Esophagus (tissue), 2 donors: ENCODE results near the gene MKLN1. TPM values are rescaled to one million over a fixed set of nuclear protein-coding genes. Genes with fewer than 3 reads are reported as not detected.
"Not testable (repeated sequence)": the region's sequence is repeated elsewhere in the genome, so short reads cannot be mapped to it uniquely, and the experiment has no call there.

Experiments
- H3K27ac ChIP-seq, 2 donors: one replicate each; pipeline ENCODE4 v1.5.1; 2013; ENCODE audit warnings: low read depth in 2 of 2, mild to moderate bottlenecking in 2 of 2, inconsistent platforms in 1 of 2, low read length in 1 of 2, moderate library complexity in 1 of 2
- H3K27me3 ChIP-seq, 2 donors: one replicate each; pipeline ENCODE4 v1.6.1; 2013; ENCODE audit warnings: low read length in 2 of 2, control low read depth in 1 of 2, mild to moderate bottlenecking in 1 of 2; ENCODE audit not compliant: insufficient read depth in 2 of 2, control insufficient read depth in 1 of 2
- H3K36me3 ChIP-seq, 2 donors: one replicate each; pipeline ENCODE4 v1.6.1; 2013; ENCODE audit warnings: low read length in 1 of 2; ENCODE audit not compliant: control insufficient read depth in 2 of 2, insufficient read depth in 2 of 2
- H3K4me1 ChIP-seq, 2 donors: one replicate each; pipeline ENCODE4 v1.6.1; 2013; ENCODE audit warnings: low read length in 1 of 2; ENCODE audit not compliant: control insufficient read depth in 2 of 2, insufficient read depth in 2 of 2
- H3K4me3 ChIP-seq, 2 donors: one replicate each; pipeline ENCODE4 v1.5.1; 2013; ENCODE audit warnings: low read length in 2 of 2, mild to moderate bottlenecking in 2 of 2, low read depth in 1 of 2, moderate library complexity in 1 of 2
- H3K9me3 ChIP-seq, 2 donors: one replicate each; pipeline ENCODE4 v1.6.1; 2013; ENCODE audit warnings: mild to moderate bottlenecking in 2 of 2, low read depth in 1 of 2, low read length in 1 of 2, moderate library complexity in 1 of 2; ENCODE audit not compliant: control insufficient read depth in 2 of 2, insufficient read depth in 1 of 2
- WGBS, 2 donors: extraction: QIAGEN DNeasy Blood & Tissue Kit; methylation state at CpG; one replicate each; pipeline ENCODE4 v1.1.7; 2013; 5-methylcytosine and 5-hydroxymethylcytosine counted together
- polyA plus RNA-seq, 2 donors: library from polyadenylated mRNA; stranded (reverse); fragments of 200-250 nt; gene quantifications; one replicate each; pipeline ENCODE4 v1.2.3, GENCODE V29; 2013
- donor health status: healthy with polysubstance abuse.
- donor health status: Bipolar disorder and iron deficiency.

Gene MKLN1
- polyA plus RNA-seq, 2 donors: 8.4 to 9.3 TPM

DNA sequence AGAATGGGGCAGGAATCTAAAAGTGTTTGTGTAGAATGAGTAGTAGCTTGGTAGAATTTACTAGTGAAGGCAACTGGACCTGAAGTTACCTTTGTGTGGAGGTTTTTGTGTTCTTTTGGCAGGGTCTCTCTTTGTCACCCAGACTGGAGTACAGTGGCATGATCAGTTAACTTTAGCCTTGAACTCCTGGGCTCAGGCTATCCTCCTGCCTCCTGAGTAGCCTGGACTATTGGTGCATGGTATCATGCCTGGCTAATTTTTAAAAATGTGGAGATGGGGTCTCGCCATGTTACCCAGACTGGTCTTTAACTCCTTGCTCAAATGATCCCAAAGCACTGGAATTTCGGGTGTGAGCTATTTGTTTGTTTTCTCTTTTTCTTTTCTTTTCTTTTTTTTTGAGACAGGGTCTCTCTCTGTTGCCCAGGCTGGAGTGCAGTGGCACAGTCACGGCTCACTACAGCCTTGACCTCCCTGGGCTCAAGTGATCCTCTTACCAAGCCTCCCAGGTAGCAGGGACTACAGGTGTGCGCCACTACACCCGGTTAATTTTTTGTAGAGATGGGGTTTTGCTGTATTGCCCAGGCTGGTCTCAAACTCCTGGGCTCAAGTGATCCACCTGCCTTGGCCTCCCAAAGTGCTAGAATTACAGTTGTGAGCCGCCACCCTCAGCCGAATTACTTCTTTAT, 76.7 kb downstream of the MKLN1 start:
- no peaks in the 10 kb centered on the region for H3K27me3 ChIP-seq
- H3K9me3 ChIP-seq: no peaks in the 10 kb centered on the region
- no peak overlapping the region for H3K4me3 ChIP-seq
- 97 to 98% methylated on average over 7 of the region's 7 CpGs for WGBS, 2 donors
- no peaks in the 10 kb centered on the region for H3K4me1 ChIP-seq
- H3K36me3 ChIP-seq: no peaks in the 10 kb centered on the region
- no peak overlapping the region for H3K27ac ChIP-seq

DNA sequence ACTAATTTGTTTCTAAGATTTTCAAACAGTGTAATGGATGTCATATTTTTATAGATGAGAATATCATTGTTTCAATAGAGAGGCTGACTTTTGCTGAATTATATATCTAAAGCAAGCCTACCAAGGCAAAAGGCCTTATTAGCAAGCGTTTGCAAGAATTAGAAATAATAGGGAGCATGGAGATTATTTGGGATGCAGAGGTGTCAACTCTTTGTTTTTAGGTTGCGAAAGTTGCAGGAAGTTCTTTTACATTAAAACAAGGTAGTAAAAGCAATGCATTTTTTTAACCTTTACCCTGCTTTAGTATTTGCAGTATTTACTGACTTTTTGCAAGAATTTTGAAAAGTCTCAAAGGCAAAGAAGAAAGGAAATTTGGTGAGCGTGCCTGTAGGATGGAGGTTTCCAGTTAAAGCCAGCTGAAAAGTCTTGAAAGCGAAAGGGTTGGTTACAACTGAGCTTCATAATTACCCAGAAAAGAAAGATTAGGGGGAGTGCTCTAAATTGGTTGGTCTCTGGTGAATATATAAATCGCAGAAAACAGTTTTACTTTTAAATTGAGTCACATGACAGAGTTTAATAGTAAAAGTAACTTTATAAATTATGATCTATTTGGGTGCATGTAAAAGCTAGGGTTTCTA, 81.6 kb downstream of the MKLN1 start:
- Histone ChIP-seq H3K4me3 (no peak overlapping the region), H3K27ac (no peak overlapping the region), H3K4me1 (no peaks in the 10 kb centered on the region), H3K27me3 (no peaks in the 10 kb centered on the region), H3K36me3 (peaks cover 0 to 3% of the 10 kb centered on the region in 2 donors), H3K9me3 (no peaks in the 10 kb centered on the region)
- WGBS, 2 donors: 92 to 94% methylated on average over 5 of the region's 5 CpGs

DNA sequence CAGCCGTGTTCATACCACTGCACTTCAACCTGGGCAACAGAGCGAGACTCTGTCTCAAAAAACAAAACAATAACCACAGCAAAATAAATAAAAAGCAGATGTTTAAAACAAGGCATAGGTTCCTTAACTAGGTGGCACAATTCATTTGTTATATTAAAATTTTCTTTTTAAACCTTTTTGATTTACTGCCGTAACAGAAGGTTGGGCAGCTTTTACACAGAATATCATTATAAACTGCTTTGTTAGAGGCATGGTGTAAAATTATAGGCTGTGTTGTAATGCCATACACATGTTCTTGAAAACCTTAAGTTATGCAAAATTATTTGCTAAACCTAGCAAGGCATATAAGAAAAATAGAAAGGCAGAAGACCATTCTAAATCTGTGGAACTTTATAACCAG, 84.4 kb downstream of the MKLN1 start:
- Histone ChIP-seq H3K4me3 (no peak overlapping the region), H3K4me1 (no peaks in the 10 kb centered on the region), H3K27me3 (no peaks in the 10 kb centered on the region), H3K36me3 (peaks cover 0 to 3% of the 10 kb centered on the region in 2 donors), H3K27ac (no peak overlapping the region), H3K9me3 (no peaks in the 10 kb centered on the region)
- WGBS, 2 donors: 95 to 97% methylated on average over 3 of the region's 3 CpGs

DNA sequence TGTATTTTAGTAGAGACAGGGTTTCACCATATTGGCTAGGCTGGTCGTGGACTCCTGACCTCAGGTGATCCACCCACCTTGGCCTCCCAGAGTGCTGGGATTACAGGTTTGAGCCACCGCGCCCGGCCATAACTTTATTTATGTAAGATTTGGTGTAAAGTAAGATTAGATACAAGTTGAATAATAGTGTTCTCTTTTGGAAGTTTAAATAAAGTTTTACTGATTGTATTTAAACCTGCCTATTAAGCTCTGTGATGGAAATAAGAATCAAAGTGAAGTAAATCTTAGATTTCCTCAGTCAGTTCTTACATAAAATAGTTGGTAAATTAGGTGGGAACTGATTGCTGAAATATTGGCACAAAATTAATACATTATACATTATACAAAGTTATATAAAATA, 86.0 kb downstream of the MKLN1 start:
- Histone ChIP-seq H3K4me1 (no peaks in the 10 kb centered on the region), H3K9me3 (no peaks in the 10 kb centered on the region), H3K27ac (no peak overlapping the region), H3K4me3 (no peak overlapping the region), H3K36me3 (peaks cover 0 to 3% of the 10 kb centered on the region in 2 donors), H3K27me3 (no peaks in the 10 kb centered on the region)
- WGBS, 2 donors: 83 to 95% methylated on average over 4 of the region's 4 CpGs

DNA sequence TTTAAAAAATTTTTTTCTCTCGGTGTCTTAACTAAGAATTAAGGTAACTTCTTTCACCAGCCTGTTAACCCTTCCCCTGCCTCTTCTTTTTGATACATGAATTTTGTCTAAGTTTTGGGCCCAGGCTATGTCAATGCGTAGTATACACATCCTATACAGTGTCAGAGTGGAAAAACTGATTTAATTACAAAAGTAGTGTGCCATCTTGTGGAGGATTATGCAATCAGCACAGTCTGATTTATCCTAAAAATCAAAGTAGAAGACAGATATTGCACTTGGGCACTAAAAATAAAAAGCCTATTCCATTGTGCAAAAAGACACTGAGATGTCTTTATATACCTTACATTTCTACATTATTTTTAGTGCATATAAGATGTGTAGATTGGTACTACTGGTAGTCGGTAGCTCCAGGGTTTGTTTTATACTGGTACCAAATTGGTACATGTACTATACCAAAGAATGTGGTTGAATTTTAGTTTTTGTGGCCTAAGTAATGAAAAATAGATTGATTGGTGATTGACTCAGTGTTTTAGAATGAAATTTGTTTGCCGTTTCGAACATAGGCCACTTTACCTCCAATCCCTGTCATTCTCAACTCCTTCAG, 96.6 kb downstream of the MKLN1 start:
- Histone ChIP-seq H3K9me3 (no peaks in the 10 kb centered on the region), H3K27ac (no peak overlapping the region), H3K27me3 (no peaks in the 10 kb centered on the region), H3K36me3 (no peaks in the 10 kb centered on the region), H3K4me3 (no peak overlapping the region), H3K4me1 (no peaks in the 10 kb centered on the region)
- 73 to 78% methylated on average over 5 of the region's 5 CpGs for WGBS, 2 donors

DNA sequence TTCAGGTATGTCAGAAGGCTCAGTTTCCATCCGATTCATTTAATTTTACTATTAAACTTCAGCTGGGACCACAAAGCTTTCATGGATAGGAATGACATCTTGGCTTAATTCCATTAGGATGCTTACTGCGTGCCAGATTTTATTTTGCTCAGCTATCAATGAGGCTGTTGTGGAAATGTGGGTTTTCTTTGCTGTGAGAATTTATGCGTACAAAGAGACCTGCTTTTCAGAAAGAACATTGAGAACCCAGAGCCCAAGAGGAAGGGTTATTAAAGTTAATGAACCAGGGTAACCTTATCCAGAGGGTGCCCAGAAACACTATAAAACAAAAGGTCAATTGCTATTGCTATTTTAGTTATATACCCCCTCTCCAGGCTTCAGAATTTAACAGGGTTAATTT, 98.3 kb downstream of the MKLN1 start:
- Histone ChIP-seq H3K27ac (no peak overlapping the region), H3K9me3 (no peaks in the 10 kb centered on the region), H3K27me3 (no peaks in the 10 kb centered on the region), H3K4me1 (no peaks in the 10 kb centered on the region), H3K4me3 (no peak overlapping the region), H3K36me3 (no peaks in the 10 kb centered on the region)
- 70 to 72% methylated on average over 3 of the region's 3 CpGs for WGBS, 2 donors

DNA sequence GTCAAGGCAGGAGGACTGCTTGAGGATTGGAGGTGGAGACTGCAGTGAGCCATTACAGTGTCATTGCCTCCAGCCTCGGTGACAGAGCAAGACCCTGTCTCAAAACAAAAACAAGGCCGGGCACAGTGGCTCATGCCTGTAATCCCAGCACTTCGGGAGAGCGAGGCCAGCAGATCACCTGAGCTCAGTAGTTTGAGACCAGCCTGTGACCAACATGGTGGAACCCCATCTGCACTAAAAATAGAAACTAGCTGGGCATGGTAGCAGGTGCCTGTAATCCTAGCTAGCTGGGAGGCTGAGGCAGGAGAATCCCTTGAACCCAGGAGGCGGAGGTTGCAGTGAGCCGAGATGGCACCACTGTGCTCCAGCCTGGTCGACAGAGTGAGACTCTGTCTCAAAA, 103.2 kb downstream of the MKLN1 start:
- H3K4me1 ChIP-seq, H3K27me3 ChIP-seq, H3K36me3 ChIP-seq, H3K4me3 ChIP-seq, H3K9me3 ChIP-seq, H3K27ac ChIP-seq: not testable (repeated sequence)
- 90 to 91% methylated on average over 7 of the region's 7 CpGs for WGBS, 2 donors

DNA sequence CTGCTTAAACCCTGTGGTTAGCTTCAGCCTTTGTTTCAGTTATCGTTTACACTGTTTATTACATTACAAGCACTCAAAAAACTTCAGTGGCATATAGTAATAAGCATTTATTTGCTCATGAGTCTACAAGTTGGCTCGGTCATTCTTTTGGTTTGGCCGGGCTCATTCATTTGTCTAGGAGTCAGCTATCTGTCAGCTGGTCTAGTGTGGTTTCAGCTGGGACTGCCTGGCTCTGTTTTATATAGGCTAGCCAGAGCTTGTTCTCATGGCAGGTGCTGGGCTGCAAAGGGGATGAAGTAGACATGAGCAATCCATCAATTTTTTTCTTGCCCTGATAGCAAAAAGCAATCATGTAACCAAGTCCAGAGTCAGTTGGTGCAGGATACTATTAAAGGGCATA, 103.6 kb downstream of the MKLN1 start:
- WGBS, 2 donors: 32 to 41% methylated on average over 3 of the region's 3 CpGs
- no peak overlapping the region for H3K27ac ChIP-seq
- no peaks in the 10 kb centered on the region for H3K9me3 ChIP-seq
- H3K36me3 ChIP-seq: no peaks in the 10 kb centered on the region
- no peaks in the 10 kb centered on the region for H3K27me3 ChIP-seq
- H3K4me1 ChIP-seq: no peaks in the 10 kb centered on the region
- no peak overlapping the region for H3K4me3 ChIP-seq

DNA sequence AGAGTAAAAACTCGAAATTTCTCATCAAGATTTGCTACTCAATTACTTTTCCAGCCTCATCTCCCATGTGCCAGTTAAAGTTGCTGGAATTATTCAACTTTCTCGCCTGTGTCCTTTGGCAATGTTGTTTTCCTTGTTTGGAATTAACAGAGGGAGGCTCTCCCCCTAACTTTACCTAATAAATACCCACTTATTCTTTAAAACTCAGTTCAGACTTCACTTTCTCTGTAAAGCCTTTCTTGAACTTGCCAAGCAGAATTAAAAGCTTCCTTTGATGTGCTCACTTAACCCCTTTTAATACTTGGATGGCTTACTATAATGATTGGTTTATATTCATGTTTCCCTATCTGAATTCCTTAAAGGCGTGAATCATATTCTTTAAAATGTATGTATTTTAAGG, 104.1 kb downstream of the MKLN1 start:
- Histone ChIP-seq H3K27ac (no peak overlapping the region), H3K4me1 (no peaks in the 10 kb centered on the region), H3K27me3 (no peaks in the 10 kb centered on the region), H3K4me3 (no peak overlapping the region), H3K9me3 (no peaks in the 10 kb centered on the region), H3K36me3 (no peaks in the 10 kb centered on the region)
- 58 to 76% methylated on average over 3 of the region's 3 CpGs for WGBS, 2 donors

DNA sequence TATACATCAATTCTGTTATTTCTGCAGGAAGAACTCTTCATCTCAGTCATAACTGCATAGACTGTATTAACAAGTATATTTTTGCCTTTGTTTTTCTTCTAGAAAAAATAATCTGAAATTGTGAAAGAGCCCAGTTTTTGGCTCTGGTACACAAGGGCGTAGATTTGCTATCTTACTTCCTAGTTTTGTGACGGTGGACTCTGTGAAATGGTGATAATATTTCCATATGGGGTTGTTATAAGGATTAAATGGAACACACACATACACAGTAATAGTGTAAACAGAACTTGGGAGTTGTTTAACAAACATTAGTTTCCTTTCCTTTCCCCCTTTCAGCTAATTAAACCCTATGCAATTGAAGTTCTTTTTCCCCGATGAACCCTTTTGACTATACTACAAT, 108.7 kb downstream of the MKLN1 start:
- Histone ChIP-seq H3K27me3 (no peaks in the 10 kb centered on the region), H3K9me3 (no peaks in the 10 kb centered on the region), H3K36me3 (peaks cover 0 to 2% of the 10 kb centered on the region in 2 donors), H3K4me1 (no peaks in the 10 kb centered on the region), H3K27ac (no peak overlapping the region), H3K4me3 (no peak overlapping the region)
- 75 to 82% methylated on average over 3 of the region's 3 CpGs for WGBS, 2 donors
